Measurements from ENCODE around the gene PPM1H. TPM values are rescaled to one million over a fixed set of nuclear protein-coding genes. Genes with fewer than 3 reads are reported as not detected.

The PPM1H gene
- total RNA-seq, 1 donor from 2014 or later, result 21.6 TPM

GRCh38 chr12:62849398-62849797 lies 85.6 kb downstream of the PPM1H start:
- Histone ChIP-seq H3K4me3 (ENCODE audit: low read depth, low read length) (no peak overlapping the region), H3K36me3 (ENCODE audit: control insufficient read depth, insufficient read depth, low read length) (no peaks in the 10 kb centered on the region), H3K27me3 (ENCODE audit: control insufficient read depth, insufficient read depth, low read length) (no peaks in the 10 kb centered on the region)
- TF ChIP-seq, protein P1, sequence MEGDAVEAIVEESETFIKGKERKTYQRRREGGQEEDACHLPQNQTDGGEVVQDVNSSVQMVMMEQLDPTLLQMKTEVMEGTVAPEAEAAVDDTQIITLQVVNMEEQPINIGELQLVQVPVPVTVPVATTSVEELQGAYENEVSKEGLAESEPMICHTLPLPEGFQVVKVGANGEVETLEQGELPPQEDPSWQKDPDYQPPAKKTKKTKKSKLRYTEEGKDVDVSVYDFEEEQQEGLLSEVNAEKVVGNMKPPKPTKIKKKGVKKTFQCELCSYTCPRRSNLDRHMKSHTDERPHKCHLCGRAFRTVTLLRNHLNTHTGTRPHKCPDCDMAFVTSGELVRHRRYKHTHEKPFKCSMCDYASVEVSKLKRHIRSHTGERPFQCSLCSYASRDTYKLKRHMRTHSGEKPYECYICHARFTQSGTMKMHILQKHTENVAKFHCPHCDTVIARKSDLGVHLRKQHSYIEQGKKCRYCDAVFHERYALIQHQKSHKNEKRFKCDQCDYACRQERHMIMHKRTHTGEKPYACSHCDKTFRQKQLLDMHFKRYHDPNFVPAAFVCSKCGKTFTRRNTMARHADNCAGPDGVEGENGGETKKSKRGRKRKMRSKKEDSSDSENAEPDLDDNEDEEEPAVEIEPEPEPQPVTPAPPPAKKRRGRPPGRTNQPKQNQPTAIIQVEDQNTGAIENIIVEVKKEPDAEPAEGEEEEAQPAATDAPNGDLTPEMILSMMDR (IDR thresholded peaks at IDR 0.05; ENCODE audit: insufficient read depth, low read length, poor library complexity, severe bottlenecking), result no peak
- DNase-seq (ENCODE audit: low read depth), result no peak

GRCh38 chr12:62848418-62848817 lies 86.5 kb downstream of the PPM1H start:
- Histone ChIP-seq H3K27me3 (ENCODE audit: control insufficient read depth, insufficient read depth, low read length) (no peaks in the 10 kb centered on the region), H3K4me3 (ENCODE audit: low read depth, low read length) (no peak overlapping the region), H3K36me3 (ENCODE audit: control insufficient read depth, insufficient read depth, low read length) (no peaks in the 10 kb centered on the region)
- TF ChIP-seq, protein P1 (IDR thresholded peaks at IDR 0.05; ENCODE audit: insufficient read depth, low read length, poor library complexity, severe bottlenecking), result no peak
- DNase-seq (ENCODE audit: low read depth), result peak; percentile 72

- TF ChIP-seq, protein P1 (IDR thresholded peaks at IDR 0.05; ENCODE audit: insufficient read depth, low read length, poor library complexity, severe bottlenecking), result no peak
- Histone ChIP-seq H3K36me3 (ENCODE audit: control insufficient read depth, insufficient read depth, low read length) (no peaks in the 10 kb centered on the region), H3K4me3 (ENCODE audit: low read depth, low read length) (no peak overlapping the region), H3K27me3 (ENCODE audit: control insufficient read depth, insufficient read depth, low read length) (no peaks in the 10 kb centered on the region)
- no peak for DNase-seq (ENCODE audit: low read depth)
These were observed 87.2 kb downstream of the PPM1H start for GRCh38 chr12:62847709-62848108.

- H3K36me3 ChIP-seq (ENCODE audit: control insufficient read depth, insufficient read depth, low read length), result no peaks in the 10 kb centered on the region
- H3K4me3 ChIP-seq (ENCODE audit: low read depth, low read length), result no peak overlapping the region
- TF ChIP-seq, protein P1 (IDR thresholded peaks at IDR 0.05; ENCODE audit: insufficient read depth, low read length, poor library complexity, severe bottlenecking), result no peak
- no peaks in the 10 kb centered on the region for H3K27me3 ChIP-seq (ENCODE audit: control insufficient read depth, insufficient read depth, low read length)
- DNase-seq (ENCODE audit: low read depth), result no peak
These were observed 88.5 kb downstream of the PPM1H start for GRCh38 chr12:62846491-62846890.

- DNase-seq (ENCODE audit: low read depth), result no peak
- Histone ChIP-seq H3K27me3 (ENCODE audit: control insufficient read depth, insufficient read depth, low read length) (no peaks in the 10 kb centered on the region), H3K36me3 (ENCODE audit: control insufficient read depth, insufficient read depth, low read length) (no peaks in the 10 kb centered on the region), H3K4me3 (ENCODE audit: low read depth, low read length) (no peak overlapping the region)
- TF ChIP-seq, protein P1 (IDR thresholded peaks at IDR 0.05; ENCODE audit: insufficient read depth, low read length, poor library complexity, severe bottlenecking), result no peak
These were observed 90.0 kb downstream of the PPM1H start for GRCh38 chr12:62844915-62845314.

DNA sequence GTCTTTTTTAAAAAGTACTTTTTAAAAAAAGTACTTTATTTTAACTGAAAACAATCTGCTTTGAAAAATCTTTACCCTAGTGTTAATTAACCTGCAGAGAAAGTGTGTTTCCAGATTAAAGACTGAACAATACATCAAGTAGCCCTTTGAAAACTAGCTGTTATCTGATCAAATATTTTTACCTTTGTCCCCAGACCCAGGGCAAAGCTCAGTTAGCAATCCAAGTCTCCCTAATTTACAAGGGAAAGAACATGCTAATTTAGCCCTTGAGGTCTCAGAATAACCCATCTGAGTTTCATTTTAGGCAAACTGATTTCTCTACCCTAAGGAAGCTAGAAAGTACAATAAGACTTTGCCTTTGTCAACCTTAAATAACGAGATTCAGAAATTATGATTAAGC lies 91.2 kb downstream of the PPM1H start:
- H3K27me3 ChIP-seq (ENCODE audit: control insufficient read depth, insufficient read depth, low read length), result no peaks in the 10 kb centered on the region
- TF ChIP-seq, protein P1 (IDR thresholded peaks at IDR 0.05; ENCODE audit: insufficient read depth, low read length, poor library complexity, severe bottlenecking), result no peak
- no peaks in the 10 kb centered on the region for H3K36me3 ChIP-seq (ENCODE audit: control insufficient read depth, insufficient read depth, low read length)
- H3K4me3 ChIP-seq (ENCODE audit: low read depth, low read length), result no peak overlapping the region
- no peak for DNase-seq (ENCODE audit: low read depth)

Measured in kidney epithelial cell (primary cell).